Activated B cell treated with CpG ODN at 0.5 μM for 24 hours (primary cell): ENCODE measurements around the gene PSD4. TPM values are rescaled to one million over a fixed set of nuclear protein-coding genes. Genes with fewer than 3 reads are reported as not detected.
"Not testable (repeated sequence)": the region's sequence is repeated elsewhere in the genome, so short reads cannot be mapped to it uniquely, and the experiment has no call there.

Source experiments
- ATAC-seq: fragments of 200-7000 bp; cut with Tn5 transposase; one replicate; pipeline ENCODE4 v1.10.0; 2021; ENCODE audit warnings: low read depth, mild to moderate bottlenecking, moderate library complexity
- CTCF ChIA-PET: fragments of 350-600 bp; sonication (Branson Sonifier 250); formaldehyde crosslinking; loops from one replicate; lab custom pipeline; 2021; ENCODE audit warnings: antibody characterized with exemption; lab: Charles Lee
- POLR2A ChIA-PET: fragments of 350-600 bp; sonication (Branson Sonifier 250); formaldehyde crosslinking; loops from one replicate; lab custom pipeline; 2021; ENCODE audit warnings: antibody characterized with exemption; lab: Charles Lee
- DNase-seq: peaks from one replicate; pipeline ENCODE4 v3.0.0; 2022
- H3K27ac Mint-ChIP-seq: one replicate; pipeline ENCODE4 v1.8.0; 2020; ENCODE audit warnings: mixed read lengths
- H3K27me3 Mint-ChIP-seq: one replicate; pipeline ENCODE4 v1.8.0; 2021; ENCODE audit warnings: mixed read lengths
- H3K36me3 Mint-ChIP-seq: one replicate; pipeline ENCODE4 v1.8.0; 2021; ENCODE audit warnings: low read depth, mixed read lengths
- H3K4me1 Mint-ChIP-seq: one replicate; pipeline ENCODE4 v1.8.0; 2021; ENCODE audit warnings: mixed read lengths
- H3K4me3 Mint-ChIP-seq: one replicate; pipeline ENCODE4 v1.8.0; 2020; ENCODE audit warnings: mild to moderate bottlenecking, mixed read lengths
- H3K9me3 Mint-ChIP-seq: one replicate; pipeline ENCODE4 v1.8.0; 2020; ENCODE audit warnings: mixed read lengths
- intact Hi-C: fragments of 100-400 bp; cut with micrococcal nuclease; formaldehyde crosslinking; loops from one replicate; pipeline ENCODE4 v1.15.1; 2024
- total RNA-seq: library from RNA; stranded (reverse); gene quantifications from 2 replicates; pipeline ENCODE4 v1.2.3, GENCODE V29; 2022
- TF ChIP-seq, protein P1 (sequence below): fragments of 200-600 bp; IDR thresholded peaks from one replicate; pipeline ENCODE4 v1.8.0; 2022; ENCODE audit warnings: antibody characterized with exemption, mild to moderate bottlenecking

The PSD4 gene
- total RNA-seq, 1 donor from 2014 or later: 182 TPM

DNA sequence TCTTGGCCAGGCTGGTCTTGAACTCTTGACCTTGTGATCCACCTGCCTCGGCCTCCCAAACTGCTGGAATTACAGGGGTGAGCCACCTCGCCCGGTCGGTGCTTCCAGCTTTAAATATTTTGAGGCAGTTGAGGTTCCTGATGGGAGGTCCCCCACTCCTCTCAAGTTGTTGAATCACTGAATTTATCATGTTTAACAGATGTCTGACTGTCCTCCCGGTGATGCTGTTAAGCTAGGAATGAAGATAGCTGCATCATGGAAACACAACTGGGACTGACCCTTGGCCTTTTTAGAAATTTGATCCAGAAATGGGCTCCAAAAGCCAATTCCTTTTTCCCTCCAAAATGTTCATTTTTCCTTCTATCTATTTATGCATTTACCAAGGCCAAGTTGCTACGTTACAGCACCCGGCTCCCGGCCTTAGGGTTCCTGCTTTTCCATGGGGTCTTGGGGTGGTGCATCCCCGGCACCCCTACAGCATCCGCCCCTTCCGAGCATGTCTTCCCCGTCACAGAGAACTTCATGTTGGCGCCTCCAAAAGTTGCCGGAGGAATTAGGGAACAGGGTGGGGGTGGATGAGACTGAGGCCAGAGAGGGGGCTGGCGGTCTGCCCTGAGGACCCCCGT lies 61.1 kb downstream of the PSD4 start:
- CTCF ChIA-PET: interaction anchor here (1.2 kb wide), 1 partner anchor 12 kb away, joined by 3 read pairs; no protein-coding TSS in a partner anchor
- no peak for DNase-seq
- Mint-ChIP-seq H3K27me3 (no peaks in the 10 kb centered on the region), H3K9me3 (no peaks in the 10 kb centered on the region), H3K36me3 (no peaks in the 10 kb centered on the region), H3K4me1 (peaks cover 3% of the 10 kb centered on the region), H3K27ac (no peak overlapping the region), H3K4me3 (peak overlapping the region; percentile 89)
- TF ChIP-seq, protein P1, sequence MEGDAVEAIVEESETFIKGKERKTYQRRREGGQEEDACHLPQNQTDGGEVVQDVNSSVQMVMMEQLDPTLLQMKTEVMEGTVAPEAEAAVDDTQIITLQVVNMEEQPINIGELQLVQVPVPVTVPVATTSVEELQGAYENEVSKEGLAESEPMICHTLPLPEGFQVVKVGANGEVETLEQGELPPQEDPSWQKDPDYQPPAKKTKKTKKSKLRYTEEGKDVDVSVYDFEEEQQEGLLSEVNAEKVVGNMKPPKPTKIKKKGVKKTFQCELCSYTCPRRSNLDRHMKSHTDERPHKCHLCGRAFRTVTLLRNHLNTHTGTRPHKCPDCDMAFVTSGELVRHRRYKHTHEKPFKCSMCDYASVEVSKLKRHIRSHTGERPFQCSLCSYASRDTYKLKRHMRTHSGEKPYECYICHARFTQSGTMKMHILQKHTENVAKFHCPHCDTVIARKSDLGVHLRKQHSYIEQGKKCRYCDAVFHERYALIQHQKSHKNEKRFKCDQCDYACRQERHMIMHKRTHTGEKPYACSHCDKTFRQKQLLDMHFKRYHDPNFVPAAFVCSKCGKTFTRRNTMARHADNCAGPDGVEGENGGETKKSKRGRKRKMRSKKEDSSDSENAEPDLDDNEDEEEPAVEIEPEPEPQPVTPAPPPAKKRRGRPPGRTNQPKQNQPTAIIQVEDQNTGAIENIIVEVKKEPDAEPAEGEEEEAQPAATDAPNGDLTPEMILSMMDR: no peak
- intact Hi-C loops: no loop called here
- POLR2A ChIA-PET: interaction anchor here (1.0 to 2.1 kb wide), 3 partner anchors 15 to 61 kb away, joined by 3 to 8 read pairs (median 4); partner anchors contain the start of gene PSD4
- no peak for ATAC-seq

DNA sequence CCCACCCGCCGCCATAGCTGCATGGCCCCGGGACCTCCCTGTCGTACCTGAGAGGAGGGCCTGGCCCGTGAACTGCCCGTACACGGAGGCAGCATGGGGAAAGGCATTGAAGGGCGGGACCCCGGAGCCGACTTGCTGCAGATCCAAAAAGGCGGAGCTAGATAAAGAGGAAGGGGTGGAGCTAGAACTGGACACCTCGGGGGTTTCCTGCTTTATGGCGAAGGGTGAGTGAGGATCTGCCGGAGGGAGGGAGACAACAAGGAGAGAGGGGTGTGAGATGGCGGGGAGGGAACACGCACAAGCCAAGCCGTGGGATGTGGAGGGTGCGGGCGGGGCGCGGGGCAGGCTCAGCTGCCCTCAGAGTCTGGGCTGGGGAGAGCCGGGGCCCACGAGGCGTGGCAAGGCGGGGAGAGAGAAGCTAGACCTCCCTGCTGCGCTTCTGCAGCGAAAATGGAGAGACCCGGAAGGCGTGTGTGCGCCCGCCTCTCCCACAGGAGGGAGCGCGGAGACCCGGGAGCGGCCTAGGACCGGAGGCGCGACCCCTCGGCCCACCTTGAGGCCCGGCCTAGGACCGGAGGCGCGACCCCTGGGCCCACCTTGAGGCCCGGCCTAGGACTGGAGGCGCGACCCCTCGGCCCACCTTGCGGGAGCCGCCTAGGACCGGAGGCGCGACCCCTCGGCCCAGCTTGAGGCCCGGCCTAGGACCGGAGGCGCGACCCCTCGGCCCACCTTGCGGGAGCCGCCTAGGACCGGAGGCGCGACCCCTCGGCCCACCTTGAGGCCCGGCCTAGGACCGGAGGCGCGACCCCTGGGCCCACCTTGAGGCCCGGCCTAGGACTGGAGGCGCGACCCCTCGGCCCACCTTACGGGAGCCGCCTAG lies 61.8 kb downstream of the PSD4 start:
- peak overlapping the region; percentile 89 for H3K27ac Mint-ChIP-seq
- H3K4me1 Mint-ChIP-seq, H3K36me3 Mint-ChIP-seq, intact Hi-C loops, H3K27me3 Mint-ChIP-seq, H3K9me3 Mint-ChIP-seq: not testable (repeated sequence)
- CTCF ChIA-PET: interaction anchor here (1.2 kb wide), 1 partner anchor 11 kb away, joined by 3 read pairs; no protein-coding TSS in a partner anchor
- DNase-seq (peak; percentile 27), ATAC-seq (peak; percentile 92)
- peak overlapping the region; percentile 89 for H3K4me3 Mint-ChIP-seq
- POLR2A ChIA-PET: interaction anchor here (0.6 to 2.1 kb wide), 5 partner anchors 11 to 62 kb away, joined by 3 to 8 read pairs (median 4); partner anchors contain the start of gene PSD4

DNA sequence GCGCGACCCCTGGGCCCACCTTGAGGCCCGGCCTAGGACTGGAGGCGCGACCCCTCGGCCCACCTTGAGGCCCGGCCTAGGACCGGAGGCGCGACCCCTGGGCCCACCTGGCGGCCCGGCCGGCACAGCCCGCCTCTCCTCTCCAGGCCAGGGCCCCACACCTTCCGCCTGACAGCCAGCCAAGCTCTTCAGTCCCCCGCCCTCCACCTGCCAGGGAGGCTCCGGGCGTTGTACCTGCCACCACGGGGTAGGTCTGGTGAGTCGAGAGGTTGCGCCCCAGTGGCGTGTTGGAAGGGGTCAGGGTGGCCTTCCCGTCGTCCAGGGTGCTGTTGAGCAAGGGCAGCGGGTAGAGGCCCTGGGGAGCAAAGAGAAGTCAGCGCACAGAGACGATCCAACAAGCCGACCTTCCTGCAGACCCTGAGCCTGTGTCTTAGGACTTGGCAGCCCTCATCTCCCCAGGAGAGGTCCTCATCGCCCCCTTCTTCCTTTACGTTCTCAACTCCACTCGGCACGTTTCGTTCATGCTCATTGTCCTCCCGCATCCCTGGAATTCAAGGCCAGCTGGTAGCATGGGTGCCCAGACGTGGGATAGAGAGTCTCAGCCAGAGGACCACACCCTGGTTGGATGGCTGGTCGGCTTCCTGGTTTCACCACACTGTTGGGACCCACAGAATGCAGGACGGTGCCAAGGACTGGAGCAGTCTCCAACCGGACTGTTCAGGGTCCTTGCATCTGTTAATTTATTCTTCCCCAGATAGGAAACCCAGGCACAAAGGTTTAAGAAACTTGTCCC lies 62.8 kb downstream of the PSD4 start:
- Mint-ChIP-seq H3K9me3 (no peaks in the 10 kb centered on the region), H3K4me3 (peak overlapping the region; percentile 62), H3K27me3 (peaks cover 5% of the 10 kb centered on the region), H3K27ac (no peak overlapping the region), H3K36me3 (no peaks in the 10 kb centered on the region), H3K4me1 (peaks cover 3% of the 10 kb centered on the region)
- ChIA-PET CTCF (no interaction called here), POLR2A (no interaction called here)
- ATAC-seq (no peak), DNase-seq (no peak)
- intact Hi-C loops: no loop called here
- TF ChIP-seq, protein P1: no peak

DNA sequence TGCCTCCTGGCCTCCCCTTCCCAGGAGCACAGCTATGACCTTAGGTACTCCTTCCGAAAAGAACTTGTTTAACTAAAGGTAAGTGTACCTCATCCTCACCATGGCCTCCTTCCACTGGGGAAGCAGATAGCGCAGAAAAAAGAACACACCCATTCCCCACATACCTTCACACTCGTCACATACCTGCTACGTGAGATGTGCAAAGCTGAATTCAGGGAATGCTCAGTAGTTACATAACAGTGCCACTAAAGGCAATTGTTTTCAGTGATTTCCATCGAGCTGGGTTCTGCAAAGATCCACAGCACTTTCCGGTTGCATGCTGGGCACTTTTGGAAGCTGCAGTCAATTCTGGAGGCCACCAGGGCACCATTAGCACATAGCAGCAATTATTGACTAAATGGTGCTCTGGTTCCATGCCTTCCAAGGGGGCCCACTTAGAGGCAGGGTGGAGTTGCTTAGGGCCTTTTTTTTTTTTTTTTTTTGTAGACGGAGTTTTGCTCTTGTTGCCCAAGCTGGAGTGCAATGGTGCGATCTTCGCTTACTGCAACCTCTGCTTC lies 63.9 kb downstream of the PSD4 start:
- Mint-ChIP-seq H3K27me3 (peaks cover 5% of the 10 kb centered on the region), H3K27ac (no peak overlapping the region)

More for the DNA sequence above, 63.9 kb downstream of the PSD4 start:
- ChIA-PET CTCF (interaction anchor here (1.0 kb wide), 1 partner anchor 34 kb away, joined by 3 read pairs; no protein-coding TSS in a partner anchor), POLR2A (no interaction called here)
- no peaks in the 10 kb centered on the region for H3K36me3 Mint-ChIP-seq
- H3K4me3 Mint-ChIP-seq: no peak overlapping the region
- no peaks in the 10 kb centered on the region for H3K9me3 Mint-ChIP-seq
- intact Hi-C loops: no loop called here
- no peak for DNase-seq
- TF ChIP-seq, protein P1: no peak
- ATAC-seq: no peak
- peaks cover 3% of the 10 kb centered on the region for H3K4me1 Mint-ChIP-seq
